Hepatocyte (in vitro differentiated cells): Measurements from ENCODE around the gene RASA1.

Experiments
- CTCF ChIP-seq: fragments of 200-600 bp; sonication (generic); IDR thresholded peaks from 2 replicates; pipeline ENCODE4 v1.5.1; 2016; ENCODE audit warnings: antibody characterized with exemption, mild to moderate bottlenecking; ENCODE audit not compliant: poor library complexity
- EZH2 ChIP-seq: fragments of 200-600 bp; sonication (generic); IDR thresholded peaks from 2 replicates; pipeline ENCODE4 v1.6.1; 2016; ENCODE audit warnings: antibody characterized with exemption, mild to moderate bottlenecking, borderline replicate concordance
- EZH2phosphoT487 ChIP-seq: fragments of 200-600 bp; sonication (generic); IDR thresholded peaks from one replicate; pipeline ENCODE4 v1.6.1; 2018; ENCODE audit warnings: antibody characterized with exemption, mild to moderate bottlenecking, low read depth, moderate library complexity; ENCODE audit not compliant: unreplicated experiment, severe bottlenecking

GRCh38 chr5:87231037-87231808 lies 36.5 kb upstream of the RASA1 start:
- TF ChIP-seq CTCF (no peak), EZH2 (no peak), EZH2phosphoT487 (no peak)
